Measurements from ENCODE around the gene SUCO. TPM values are rescaled to one million over a fixed set of nuclear protein-coding genes. Genes with fewer than 3 reads are reported as not detected.

SUCO gene
- total RNA-seq, 2 experiments from 2014 or later: 22.9 to 42.3 TPM

DNA sequence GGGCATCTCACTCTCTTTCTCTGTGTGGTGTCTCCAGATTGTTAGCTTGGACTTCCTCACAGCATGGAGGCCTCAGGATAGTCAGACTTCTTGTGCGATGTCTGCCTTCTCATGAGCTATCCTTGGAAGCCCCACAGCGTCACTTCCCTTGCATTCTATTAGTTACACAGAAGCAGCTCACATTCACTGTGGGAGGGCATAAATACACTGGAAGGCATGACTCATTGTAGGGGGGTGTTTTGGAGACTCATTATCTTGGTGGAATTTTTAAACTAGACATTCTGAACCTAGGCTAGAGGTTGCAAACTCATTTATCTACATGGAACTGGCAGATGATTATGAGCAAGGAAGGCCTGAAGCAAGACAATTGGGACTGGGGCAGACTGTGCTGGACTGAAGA, 104.6 kb downstream of the SUCO start:
- Histone ChIP-seq H3K79me2 (ENCODE audit: insufficient read depth, low read depth, low read length) (no peaks in the 10 kb centered on the region), H3K4me2 (ENCODE audit: low read length) (no peak overlapping the region), H2AFZ (ENCODE audit: low read length) (no peak overlapping the region), H3K36me3 (ENCODE audit: insufficient read depth, low read length) (no peaks in the 10 kb centered on the region), H3K4me1 (ENCODE audit: insufficient read depth, low read length, poor library complexity, severe bottlenecking) (no peaks in the 10 kb centered on the region), H3K9me2 (ENCODE audit: insufficient read depth, low read length) (no peaks in the 10 kb centered on the region), H3K9me3 (ENCODE audit: low read length) (no peaks in the 10 kb centered on the region), H4K20me1 (ENCODE audit: insufficient read depth, low read length) (no peaks in the 10 kb centered on the region), H3K4me3 (ENCODE audit: low read depth, low read length, poor library complexity, severe bottlenecking) (no peak overlapping the region), H3K27ac (ENCODE audit: low read depth, low read length, poor library complexity, severe bottlenecking) (no peak overlapping the region)
- intact Hi-C loops (cut with micrococcal nuclease; ENCODE audit: unreplicated experiment): no loop called here
- ChIA-PET POLR2A (no interaction called here), CTCF (ENCODE audit: unreplicated experiment) (no interaction called here)
- no TSS peak for BruUV-seq (replicated peaks)
- DNase-seq (ENCODE audit: low spot score): no peak
- no peak for TF ChIP-seq EZH2phosphoT487 (IDR thresholded peaks at IDR 0.05; ENCODE audit: borderline replicate concordance, low read depth, low read length)
- TF ChIP-seq, protein P1, sequence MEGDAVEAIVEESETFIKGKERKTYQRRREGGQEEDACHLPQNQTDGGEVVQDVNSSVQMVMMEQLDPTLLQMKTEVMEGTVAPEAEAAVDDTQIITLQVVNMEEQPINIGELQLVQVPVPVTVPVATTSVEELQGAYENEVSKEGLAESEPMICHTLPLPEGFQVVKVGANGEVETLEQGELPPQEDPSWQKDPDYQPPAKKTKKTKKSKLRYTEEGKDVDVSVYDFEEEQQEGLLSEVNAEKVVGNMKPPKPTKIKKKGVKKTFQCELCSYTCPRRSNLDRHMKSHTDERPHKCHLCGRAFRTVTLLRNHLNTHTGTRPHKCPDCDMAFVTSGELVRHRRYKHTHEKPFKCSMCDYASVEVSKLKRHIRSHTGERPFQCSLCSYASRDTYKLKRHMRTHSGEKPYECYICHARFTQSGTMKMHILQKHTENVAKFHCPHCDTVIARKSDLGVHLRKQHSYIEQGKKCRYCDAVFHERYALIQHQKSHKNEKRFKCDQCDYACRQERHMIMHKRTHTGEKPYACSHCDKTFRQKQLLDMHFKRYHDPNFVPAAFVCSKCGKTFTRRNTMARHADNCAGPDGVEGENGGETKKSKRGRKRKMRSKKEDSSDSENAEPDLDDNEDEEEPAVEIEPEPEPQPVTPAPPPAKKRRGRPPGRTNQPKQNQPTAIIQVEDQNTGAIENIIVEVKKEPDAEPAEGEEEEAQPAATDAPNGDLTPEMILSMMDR (conservative IDR thresholded peaks at IDR 0.05; ENCODE audit: low read length): no peak

DNA sequence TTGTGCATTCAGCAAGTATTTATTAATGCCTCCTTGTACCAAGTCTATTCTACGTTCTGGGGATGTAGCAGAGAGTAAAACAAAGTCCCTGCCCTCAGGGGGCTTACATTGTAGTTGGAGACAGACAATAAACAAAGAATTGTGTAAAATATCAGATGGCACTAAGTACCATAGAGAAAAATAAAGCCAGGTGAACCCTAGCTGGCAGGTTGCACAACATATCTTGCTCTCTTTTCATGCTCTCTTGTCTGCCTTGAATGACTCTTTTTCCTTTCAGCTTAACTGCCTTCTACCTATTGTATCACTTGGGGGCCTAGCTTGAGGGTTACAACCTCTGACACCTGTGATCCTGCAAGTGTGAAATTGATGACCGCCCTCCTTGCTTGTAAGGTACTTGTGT, 105.3 kb downstream of the SUCO start:
- Histone ChIP-seq H3K4me2 (ENCODE audit: low read length) (no peak overlapping the region), H3K9me3 (ENCODE audit: low read length) (no peaks in the 10 kb centered on the region), H3K79me2 (ENCODE audit: insufficient read depth, low read depth, low read length) (no peaks in the 10 kb centered on the region), H4K20me1 (ENCODE audit: insufficient read depth, low read length) (no peaks in the 10 kb centered on the region), H3K27ac (ENCODE audit: low read depth, low read length, poor library complexity, severe bottlenecking) (no peak overlapping the region), H2AFZ (ENCODE audit: low read length) (no peak overlapping the region), H3K9me2 (ENCODE audit: insufficient read depth, low read length) (no peaks in the 10 kb centered on the region), H3K36me3 (ENCODE audit: insufficient read depth, low read length) (no peaks in the 10 kb centered on the region), H3K4me3 (ENCODE audit: low read depth, low read length, poor library complexity, severe bottlenecking) (no peak overlapping the region), H3K4me1 (ENCODE audit: insufficient read depth, low read length, poor library complexity, severe bottlenecking) (peaks cover 6% of the 10 kb centered on the region)
- TF ChIP-seq EZH2phosphoT487 (IDR thresholded peaks at IDR 0.05; ENCODE audit: borderline replicate concordance, low read depth, low read length): no peak
- TF ChIP-seq, protein P1 (conservative IDR thresholded peaks at IDR 0.05; ENCODE audit: low read length): no peak
- no peak for DNase-seq (ENCODE audit: low spot score)
- POLR2A ChIA-PET: interaction anchor here (1.4 kb wide), 1 partner anchor 28 kb away, joined by 7 read pairs; no protein-coding TSS in a partner anchor
- CTCF ChIA-PET (ENCODE audit: unreplicated experiment): no interaction called here
- intact Hi-C loops (cut with micrococcal nuclease; ENCODE audit: unreplicated experiment): no loop called here
- no TSS peak for BruUV-seq (replicated peaks)

DNA sequence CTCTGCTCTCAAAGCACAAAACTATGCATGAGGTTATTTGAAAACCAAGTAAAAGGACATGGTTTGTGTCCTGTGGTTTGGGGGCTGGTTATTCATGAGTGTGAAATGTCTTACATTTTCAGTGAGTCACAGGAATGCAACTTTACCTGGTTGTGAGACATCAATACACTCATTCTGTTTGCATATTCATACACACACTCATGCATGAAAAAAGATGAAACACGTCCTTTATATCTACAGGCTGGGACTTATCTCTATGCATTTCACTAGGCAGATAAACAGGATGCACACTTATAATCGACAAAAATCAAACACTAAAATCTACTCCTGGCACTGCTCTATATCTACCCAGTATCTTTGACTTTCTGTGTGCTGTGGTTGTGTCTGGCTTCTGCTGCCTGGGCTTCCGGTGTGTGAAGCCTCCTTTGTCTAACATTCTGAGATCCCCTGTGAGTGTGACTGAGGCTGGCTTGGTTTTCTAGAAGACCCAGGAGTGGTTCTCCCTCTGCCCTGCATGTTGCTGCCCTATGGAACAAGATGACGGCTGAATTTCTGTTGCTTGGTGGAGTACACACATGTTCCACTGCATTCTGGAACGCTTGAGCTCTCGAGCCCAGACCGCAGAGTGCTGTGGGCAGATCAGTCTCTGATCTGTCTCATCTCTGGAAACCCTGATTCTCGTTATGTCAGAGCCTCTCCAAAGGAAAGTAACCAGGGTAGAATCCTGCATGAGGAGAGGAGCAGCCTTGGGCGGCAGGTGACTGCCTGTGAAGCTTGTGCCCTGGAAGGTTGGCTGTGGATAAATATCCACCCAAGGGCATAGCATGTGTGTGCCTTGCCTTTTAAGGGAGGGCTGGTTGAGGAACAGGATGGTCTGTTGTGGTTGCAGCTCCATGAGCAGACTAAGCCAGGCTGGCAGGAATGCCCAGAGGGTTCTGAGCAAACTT, 106.2 kb downstream of the SUCO start:
- H3K36me3 ChIP-seq (ENCODE audit: insufficient read depth, low read length): no peaks in the 10 kb centered on the region
- TF ChIP-seq, protein P1 (conservative IDR thresholded peaks at IDR 0.05; ENCODE audit: low read length): no peak
- no peak for TF ChIP-seq EZH2phosphoT487 (IDR thresholded peaks at IDR 0.05; ENCODE audit: borderline replicate concordance, low read depth, low read length)
- no peak overlapping the region for H3K4me3 ChIP-seq (ENCODE audit: low read depth, low read length, poor library complexity, severe bottlenecking)
- H3K4me1 ChIP-seq (ENCODE audit: insufficient read depth, low read length, poor library complexity, severe bottlenecking): peaks cover 15% of the 10 kb centered on the region
- no peaks in the 10 kb centered on the region for H3K79me2 ChIP-seq (ENCODE audit: insufficient read depth, low read depth, low read length)
- no peaks in the 10 kb centered on the region for H4K20me1 ChIP-seq (ENCODE audit: insufficient read depth, low read length)
- no peak overlapping the region for H3K27ac ChIP-seq (ENCODE audit: low read depth, low read length, poor library complexity, severe bottlenecking)
- ChIA-PET CTCF (ENCODE audit: unreplicated experiment) (no interaction called here), POLR2A (interaction anchor here (0.6 to 1.5 kb wide), 3 partner anchors 9 to 31 kb away, joined by 3 to 7 read pairs (median 5); no protein-coding TSS in a partner anchor)
- DNase-seq (ENCODE audit: low spot score): no peak
- no peaks in the 10 kb centered on the region for H3K9me2 ChIP-seq (ENCODE audit: insufficient read depth, low read length)
- H2AFZ ChIP-seq (ENCODE audit: low read length): peak overlapping the region; percentile 20; the same call in 1 of the 2 replicates
- no peaks in the 10 kb centered on the region for H3K9me3 ChIP-seq (ENCODE audit: low read length)
- H3K4me2 ChIP-seq (ENCODE audit: low read length): no peak overlapping the region
- intact Hi-C loops (cut with micrococcal nuclease; ENCODE audit: unreplicated experiment): no loop called here
- BruUV-seq (replicated peaks): no TSS peak

Measured in OCI-LY7 (cell line).